Measurements from ENCODE around the gene VWA2.

Gene VWA2

DNA sequence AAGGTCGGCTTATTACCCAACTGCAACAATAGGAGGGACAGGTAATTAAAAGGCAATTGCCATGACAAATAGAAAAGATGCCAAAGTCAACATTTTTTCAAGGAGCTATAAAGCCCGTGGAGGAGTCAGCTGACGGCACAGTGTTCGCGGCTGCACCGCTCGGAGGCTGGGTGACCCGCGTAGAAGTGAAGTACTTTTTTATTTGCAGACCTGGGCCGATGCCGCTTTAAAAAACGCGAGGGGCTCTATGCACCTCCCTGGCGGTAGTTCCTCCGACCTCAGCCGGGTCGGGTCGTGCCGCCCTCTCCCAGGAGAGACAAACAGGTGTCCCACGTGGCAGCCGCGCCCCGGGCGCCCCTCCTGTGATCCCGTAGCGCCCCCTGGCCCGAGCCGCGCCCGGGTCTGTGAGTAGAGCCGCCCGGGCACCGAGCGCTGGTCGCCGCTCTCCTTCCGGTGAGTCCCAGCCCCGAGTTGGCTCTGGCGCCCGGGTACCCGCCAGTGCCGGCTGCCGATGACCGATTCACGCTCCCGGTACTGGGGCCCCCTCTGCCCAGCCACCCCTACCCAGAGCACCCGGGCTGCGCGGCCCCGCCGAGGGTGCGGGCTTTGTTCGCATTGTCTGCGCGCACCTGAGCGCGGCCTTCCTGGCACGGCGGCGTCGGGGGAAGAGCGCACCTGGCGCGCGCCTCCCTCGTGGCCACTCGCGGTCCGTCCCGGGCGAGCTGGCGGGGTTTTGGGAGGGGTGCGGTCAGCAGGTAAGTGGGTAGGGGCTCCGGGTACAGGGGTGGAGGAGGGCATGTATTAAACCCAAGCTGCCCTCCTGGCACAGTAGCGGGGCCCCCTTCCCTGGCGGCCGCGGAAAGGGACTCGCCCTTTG, at the start of gene VWA2:
Gene VWA2, plus strand, starts transcription at position 138 of the 877 bp plus-strand sequence. CDS start 9,460 bp downstream, outside the sequence.
- no peak for DNase-seq (ENCODE audit: low spot score)

GRCh38 chr10:114189700-114190099, 49.4 kb upstream of the VWA2 start:
- no peak for DNase-seq (ENCODE audit: low spot score)

DNA sequence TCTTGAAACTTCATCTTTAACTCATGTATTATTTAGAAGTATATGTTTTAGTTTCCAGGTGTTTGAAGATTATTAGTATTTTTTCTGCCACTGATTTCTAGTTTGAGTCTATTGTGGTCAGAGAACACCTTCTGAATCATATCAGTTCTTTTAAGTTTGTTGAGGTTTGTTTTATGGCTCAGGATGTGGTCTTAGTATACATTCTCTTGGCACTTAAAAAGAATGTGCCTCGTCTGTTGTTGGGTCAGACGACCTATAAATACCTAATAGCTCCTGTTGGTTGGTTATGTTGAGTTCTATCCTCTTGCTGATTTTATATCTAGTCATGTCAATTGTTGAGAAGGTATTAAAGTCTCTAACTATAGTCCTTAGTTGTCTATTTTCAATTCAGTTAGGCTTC, 44.0 kb upstream of the VWA2 start:
- DNase-seq (ENCODE audit: low spot score), result no peak

GRCh38 chr10:114199239-114199638, 39.8 kb upstream of the VWA2 start:
- no peak for DNase-seq (ENCODE audit: low spot score)

DNA sequence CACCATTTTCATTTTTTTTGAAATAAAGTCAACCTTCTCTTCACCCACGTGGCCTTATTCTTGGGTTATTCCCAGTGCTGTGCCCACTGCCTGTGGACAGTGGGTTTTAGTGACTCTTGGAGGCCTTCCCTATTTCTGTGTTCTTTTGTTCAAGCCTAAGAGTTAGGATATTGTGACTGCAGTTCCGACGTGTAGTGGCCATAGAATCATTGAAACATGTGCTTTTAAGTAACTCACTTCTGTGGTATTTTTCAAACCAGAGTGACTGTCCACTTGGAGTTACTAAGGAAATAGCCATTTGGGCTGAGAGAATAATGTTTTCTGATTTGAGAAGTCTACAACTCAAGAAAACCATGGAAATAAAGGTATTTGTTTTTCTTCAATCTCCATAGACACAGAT, 36.2 kb upstream of the VWA2 start:
- no peak for DNase-seq (ENCODE audit: low spot score)

DNA sequence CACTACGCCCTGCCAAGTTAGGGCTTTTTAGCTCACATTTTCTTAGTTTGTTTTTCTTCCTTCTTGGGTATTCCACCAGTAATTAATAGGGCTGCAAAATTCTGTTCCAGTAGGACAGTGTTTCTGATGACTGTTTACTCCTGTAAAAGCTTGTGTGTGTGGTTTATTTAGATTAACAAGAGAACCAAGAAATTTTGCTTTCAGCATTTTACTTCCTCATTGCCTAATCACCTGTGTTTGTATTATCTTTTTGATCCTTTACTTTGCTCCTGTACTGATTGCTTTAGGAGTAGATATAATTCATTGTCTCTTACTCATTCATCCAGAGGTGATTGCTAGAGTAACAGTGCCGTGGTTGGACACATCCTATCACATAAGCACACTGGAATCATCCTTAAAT, 32.2 kb upstream of the VWA2 start:
- DNase-seq (ENCODE audit: low spot score), result no peak

DNA sequence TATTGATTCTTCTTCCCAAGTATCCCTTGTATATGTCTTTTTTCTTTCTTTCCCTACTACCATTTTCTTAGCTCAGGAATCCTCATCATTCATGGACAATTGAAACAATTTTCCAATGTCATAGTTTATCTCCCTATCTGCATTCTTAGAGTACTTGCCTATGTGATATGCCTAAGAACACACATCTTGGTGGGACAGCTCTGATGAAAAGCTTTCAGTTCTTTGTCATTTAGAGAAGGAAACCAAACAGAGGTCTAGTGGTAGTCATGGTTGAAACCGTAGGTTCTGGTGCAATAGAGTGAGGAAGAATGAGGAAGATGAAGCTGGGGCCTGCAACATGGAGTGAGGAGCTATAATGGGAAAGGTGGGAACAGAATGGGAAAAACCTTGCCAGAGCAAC, 31.7 kb upstream of the VWA2 start:
- DNase-seq (ENCODE audit: low spot score), result no peak

- no peak for DNase-seq (ENCODE audit: low spot score)
These were observed 30.7 kb upstream of the VWA2 start for GRCh38 chr10:114208351-114208750.

- no peak for DNase-seq (ENCODE audit: low spot score)
These were observed 26.9 kb upstream of the VWA2 start for GRCh38 chr10:114212153-114212552.

DNA sequence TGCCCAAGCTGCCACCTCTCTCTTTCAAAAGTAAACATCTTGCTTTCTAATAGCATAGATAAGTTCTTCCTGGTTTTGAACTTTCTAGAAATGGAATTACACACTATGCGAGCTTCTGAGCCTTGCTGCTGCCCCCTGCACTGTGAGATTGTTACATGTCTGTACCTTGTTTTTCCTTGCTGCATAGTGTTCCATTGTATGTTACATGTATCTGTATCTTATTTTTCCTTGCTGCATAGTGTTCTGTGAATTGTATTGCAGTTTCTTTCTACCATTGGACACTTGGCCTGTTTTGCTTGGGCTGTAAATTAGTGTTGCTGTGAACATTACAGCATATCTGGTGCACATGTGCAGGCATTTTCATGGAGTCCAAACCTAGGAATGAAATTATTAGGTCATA, 24.0 kb upstream of the VWA2 start:
- no peak for DNase-seq (ENCODE audit: low spot score)

- DNase-seq (ENCODE audit: low spot score), result no peak
These were observed 18.8 kb upstream of the VWA2 start for GRCh38 chr10:114220281-114220680.

DNA sequence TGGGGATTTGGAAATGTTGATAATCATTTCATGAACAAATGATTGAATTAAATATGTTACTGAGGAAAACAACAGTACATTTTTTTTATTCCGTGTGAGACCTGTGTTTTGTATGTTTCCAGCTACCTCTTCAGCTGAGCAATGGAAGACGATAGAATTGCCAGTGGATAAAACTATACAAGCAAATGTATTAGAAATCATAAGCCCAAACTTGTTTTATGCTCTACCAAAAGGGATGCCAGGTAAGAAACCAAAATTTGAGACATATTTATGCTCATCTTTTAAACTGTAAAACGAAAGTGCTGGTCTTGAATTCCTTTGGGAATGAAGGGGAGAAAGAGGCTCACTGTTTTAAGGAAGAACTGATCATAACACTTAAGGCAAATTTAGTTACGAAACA, 17.8 kb upstream of the VWA2 start:
- no peak for DNase-seq (ENCODE audit: low spot score)

DNA sequence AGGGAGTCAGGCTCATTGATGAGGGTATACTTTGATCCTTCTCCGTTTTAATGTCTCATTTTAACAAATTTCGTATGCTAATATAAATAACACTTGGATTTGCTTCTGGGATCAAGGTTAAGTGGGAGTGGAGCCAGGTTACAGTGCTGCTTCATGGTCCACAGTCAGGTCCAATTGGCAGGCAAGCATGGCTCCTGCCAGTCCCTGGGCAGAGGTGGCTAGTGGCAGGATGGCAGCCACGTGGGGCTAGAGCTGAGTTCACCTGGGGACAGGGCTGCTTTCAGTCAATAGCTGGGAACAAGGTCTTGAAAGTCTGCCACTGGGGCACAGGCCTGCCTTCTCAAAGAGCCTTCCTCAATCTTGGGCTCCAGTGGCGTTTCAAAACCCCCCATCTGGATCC, 16.0 kb upstream of the VWA2 start:
- no peak for DNase-seq (ENCODE audit: low spot score)

GRCh38 chr10:114228156-114228555, 10.9 kb upstream of the VWA2 start:
- no peak for DNase-seq (ENCODE audit: low spot score)

- no peak for DNase-seq (ENCODE audit: low spot score)
These were observed 6.4 kb upstream of the VWA2 start for GRCh38 chr10:114232561-114233176.

- no peak for DNase-seq (ENCODE audit: low spot score)
These were observed 5.6 kb upstream of the VWA2 start for GRCh38 chr10:114233482-114233881.

GRCh38 chr10:114234132-114234531, 4.9 kb upstream of the VWA2 start:
- no peak for DNase-seq (ENCODE audit: low spot score)

DNA sequence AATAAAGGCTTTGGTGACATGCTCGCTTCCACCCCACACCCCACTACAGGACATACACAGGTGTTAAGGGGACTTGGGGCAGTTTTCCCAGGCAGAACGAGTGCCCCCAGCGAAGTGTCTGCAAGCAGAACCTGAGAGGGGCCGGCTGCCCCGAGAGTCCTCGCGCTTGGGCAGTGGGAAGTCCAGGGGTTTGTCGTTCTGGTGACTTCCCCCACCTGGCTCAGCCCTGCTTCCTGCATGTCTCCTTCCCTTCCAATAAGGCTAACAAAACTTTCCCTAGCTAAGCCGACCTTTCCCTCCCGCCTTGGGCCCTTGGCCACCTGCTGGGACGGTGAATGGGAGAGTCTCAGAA, 916 bp downstream of the VWA2 start:
- no peak for DNase-seq (ENCODE audit: low spot score)

DNA sequence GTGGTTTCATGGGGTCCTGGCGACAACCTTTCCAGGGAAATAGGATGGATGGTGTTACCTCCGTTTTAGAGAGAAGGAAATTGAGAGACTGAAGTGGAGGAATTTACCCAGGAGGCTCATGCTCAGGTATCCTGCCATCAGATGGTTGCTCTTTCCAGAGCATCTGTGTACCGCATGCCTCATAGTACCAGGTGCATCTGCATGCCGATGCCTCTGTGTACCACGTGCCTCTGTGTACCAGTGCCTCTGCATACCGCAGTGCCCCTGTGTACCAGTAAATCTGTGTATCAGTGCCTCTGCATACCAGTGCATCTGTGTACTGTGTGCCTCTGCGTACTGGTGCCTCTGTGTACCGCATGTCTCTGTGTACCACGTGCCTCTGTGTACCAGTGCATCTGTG, 3.2 kb downstream of the VWA2 start:
- no peak for DNase-seq (ENCODE audit: low spot score)

DNA sequence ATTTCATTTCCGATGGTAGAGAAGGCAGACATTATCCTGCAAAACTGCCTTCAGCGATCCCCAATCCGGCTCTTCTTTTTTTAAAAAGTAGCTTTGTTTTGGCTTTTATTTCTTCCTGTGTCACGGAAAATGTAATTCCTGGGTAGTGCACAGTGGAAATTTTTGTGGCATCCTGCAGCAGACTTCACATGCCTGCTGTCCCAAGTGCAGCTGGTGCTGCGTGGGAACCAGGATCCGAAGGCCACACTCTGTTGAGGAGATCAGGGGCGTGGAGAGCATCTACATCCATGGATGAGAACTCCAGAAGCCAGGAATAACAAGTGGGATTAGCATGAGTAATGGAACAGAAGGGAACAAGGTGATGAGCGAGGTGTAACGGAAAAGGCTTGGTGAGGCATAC, 4.6 kb downstream of the VWA2 start:
- no peak for DNase-seq (ENCODE audit: low spot score)

- no peak for DNase-seq (ENCODE audit: low spot score)
These were observed 5.1 kb downstream of the VWA2 start for GRCh38 chr10:114244126-114244525.

DNA sequence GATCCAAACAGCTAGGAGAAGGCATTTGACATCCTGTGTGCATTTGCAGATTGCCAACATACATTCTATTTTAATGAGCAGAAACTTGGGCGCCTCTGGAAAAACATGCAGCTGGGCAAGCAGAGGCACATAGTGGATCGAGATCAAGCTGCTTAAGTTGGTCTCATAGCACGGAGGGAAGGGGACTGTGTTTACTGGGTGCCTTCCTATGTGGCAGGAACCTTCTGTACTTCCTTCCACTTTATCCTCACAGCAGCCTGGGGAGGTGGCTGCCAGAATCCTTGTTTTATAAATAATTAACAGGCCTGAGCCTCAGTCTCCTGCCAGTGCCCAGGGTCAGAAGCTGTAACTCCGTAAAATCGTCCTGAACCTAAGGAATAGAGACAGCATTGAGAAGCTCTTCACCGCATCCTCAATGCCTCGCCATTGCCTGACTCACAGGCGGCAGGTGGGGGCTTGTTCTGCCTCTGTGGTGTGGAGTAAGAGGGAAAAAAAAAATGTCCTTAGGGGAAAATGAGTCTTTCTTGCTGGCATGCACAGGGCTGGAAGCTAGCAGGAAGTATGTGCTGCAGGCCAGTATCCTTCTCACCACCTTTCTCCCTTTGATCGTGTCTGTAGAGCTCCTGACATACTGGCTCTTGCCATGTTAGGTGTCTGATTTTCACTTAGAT, 6.2 kb downstream of the VWA2 start:
- DNase-seq (ENCODE audit: low spot score), result no peak

DNA sequence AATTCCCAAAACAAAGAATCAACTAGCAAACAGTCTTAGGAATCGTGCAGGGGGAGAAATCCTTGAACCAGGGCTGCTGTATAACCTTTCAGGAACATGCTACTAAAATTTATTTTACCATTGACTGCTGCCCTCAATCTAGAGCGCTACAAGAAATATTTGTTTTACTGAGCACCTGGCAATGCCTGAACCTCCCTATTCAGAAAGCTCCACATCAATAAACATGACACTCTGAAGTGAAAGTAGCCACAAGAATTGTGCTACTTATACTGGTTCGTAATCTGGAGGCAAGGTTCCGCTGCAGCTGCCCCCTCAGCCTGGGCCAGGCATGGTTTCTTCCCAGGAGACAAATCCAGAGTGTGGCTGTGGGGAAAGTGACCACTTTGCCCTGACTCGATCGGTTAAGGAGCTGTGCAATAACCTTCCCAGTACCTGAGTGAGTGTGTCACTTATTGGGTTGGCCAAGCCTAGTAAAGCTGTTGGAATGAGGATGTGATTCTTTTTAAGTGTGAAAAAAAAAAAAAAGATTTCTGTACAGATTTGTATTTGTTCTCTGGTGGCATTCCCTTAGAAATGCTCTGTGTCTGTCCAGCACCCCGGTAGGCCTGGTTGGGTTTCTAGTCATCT, 7.7 kb downstream of the VWA2 start:
- no peak for DNase-seq (ENCODE audit: low spot score)

Measured in GM03348 (cell line).